ENCODE results near the gene RAB30.
A peak's percentile ranks its signal among the peaks of the same experiment; 100 is the strongest.
"Not testable (repeated sequence)": the region's sequence is repeated elsewhere in the genome, so short reads cannot be mapped to it uniquely, and the experiment has no call there.

RAB30 gene

GRCh38 chr11:82979824-82980223 lies 91.9 kb downstream of the RAB30 start:
- no peak for DNase-seq

GRCh38 chr11:82978422-82979099 lies 93.1 kb downstream of the RAB30 start:
- DNase-seq = no peak

GRCh38 chr11:82976786-82977185 lies 94.9 kb downstream of the RAB30 start:
- no peak for DNase-seq

GRCh38 chr11:82975882-82976281 lies 95.8 kb downstream of the RAB30 start:
- no peak for DNase-seq

GRCh38 chr11:82974851-82975250 lies 96.8 kb downstream of the RAB30 start:
- DNase-seq = no peak

GRCh38 chr11:82974135-82974534 lies 97.6 kb downstream of the RAB30 start:
- no peak for DNase-seq

- DNase-seq = no peak
These were observed 99.6 kb downstream of the RAB30 start for GRCh38 chr11:82972103-82972502.

GRCh38 chr11:82971519-82971946 lies 100.2 kb downstream of the RAB30 start:
- DNase-seq = not testable (repeated sequence)

GRCh38 chr11:82970507-82971083 lies 101.1 kb downstream of the RAB30 start:
- not testable (repeated sequence) for DNase-seq

- no peak for DNase-seq
These were observed 101.9 kb downstream of the RAB30 start for GRCh38 chr11:82969811-82970210.

GRCh38 chr11:82967381-82967780 lies 104.3 kb downstream of the RAB30 start:
- DNase-seq = no peak

GRCh38 chr11:82962021-82962420 lies 109.7 kb downstream of the RAB30 start:
- DNase-seq = not testable (repeated sequence)

- peak; percentile 79 for DNase-seq
These were observed 110.9 kb downstream of the RAB30 start for GRCh38 chr11:82960779-82961143.

- no peak for DNase-seq
These were observed 111.5 kb downstream of the RAB30 start for GRCh38 chr11:82959987-82960778.

GRCh38 chr11:82955736-82956453 lies 115.8 kb downstream of the RAB30 start:
- peak; percentile 71 for DNase-seq

GRCh38 chr11:82950502-82950901 lies 121.2 kb downstream of the RAB30 start:
- not testable (repeated sequence) for DNase-seq

- no peak for DNase-seq
These were observed 122.3 kb downstream of the RAB30 start for GRCh38 chr11:82949352-82949751.

- no peak for DNase-seq
These were observed 126.0 kb downstream of the RAB30 start for GRCh38 chr11:82945682-82946081.

GRCh38 chr11:82945041-82945440 lies 126.7 kb downstream of the RAB30 start:
- not testable (repeated sequence) for DNase-seq

- DNase-seq = no peak
These were observed 127.5 kb downstream of the RAB30 start for GRCh38 chr11:82944198-82944597.

- DNase-seq = not testable (repeated sequence)
These were observed 128.3 kb downstream of the RAB30 start for GRCh38 chr11:82943430-82943829.

GRCh38 chr11:82942376-82942775 lies 129.3 kb downstream of the RAB30 start:
- no peak for DNase-seq

GRCh38 chr11:82939456-82939855 lies 132.2 kb downstream of the RAB30 start:
- no peak for DNase-seq
